ENCODE data around the gene DDX6. TPM values are rescaled to one million over a fixed set of nuclear protein-coding genes. Genes with fewer than 3 reads are reported as not detected.
"Not testable (repeated sequence)": the region's sequence is repeated elsewhere in the genome, so short reads cannot be mapped to it uniquely, and the experiment has no call there.

Gene DDX6
- total RNA-seq, 4 donors from 2014 or later = 56.1 to 117 (median 86.8) TPM

- Histone ChIP-seq H3K4me3 (no peak overlapping the region), H3K36me3 (peaks cover 0 to 43% (median 16%) of the 10 kb centered on the region in 4 donors)
- 57 to 65% methylated on average over 2 to 3 of the region's 3 CpGs for WGBS, 2 donors (ENCODE audit: low coverage in 1 of 2)
These were observed 22.3 kb downstream of the DDX6 start for GRCh38 chr11:118768690-118769089.

GRCh38 chr11:118766035-118766434 is 24.9 kb downstream of the DDX6 start:
- TF ChIP-seq CTCF (IDR thresholded peaks at IDR 0.05) = no peak
- no peak for TF ChIP-seq POLR2A (IDR thresholded peaks at IDR 0.05)
- no peak for TF ChIP-seq EP300 (IDR thresholded peaks at IDR 0.05; ENCODE audit: low read depth)
- TF ChIP-seq POLR2AphosphoS5 (IDR thresholded peaks at IDR 0.05) = no peak
- DNase-seq = no peak
- Histone ChIP-seq H3K4me3 (no peak overlapping the region), H3K9me3 (no peaks in the 10 kb centered on the region), H3K36me3 (peaks cover 0 to 63% (median 25%) of the 10 kb centered on the region in 4 donors), H3K27ac (no peak overlapping the region), H3K4me1 (peaks cover 0 to 45% (median 17%) of the 10 kb centered on the region in 4 donors), H3K27me3 (no peaks in the 10 kb centered on the region)
- WGBS, 2 donors (ENCODE audit: low coverage in 1 of 2) = 89 to 90% methylated on average over 2 to 4 of the region's 4 CpGs
- in situ Hi-C loops (cut with MboI; ENCODE audit: low pct_ligation_motif_present in 1 of 4, low pct_unique_long_range_greater_than_20kb in 1 of 4, low sequenced_read_pairs in 3 of 4) (no loop called here), intact Hi-C loops (cut with DNase I; ENCODE audit: low total_unique reads) (no loop called here)

More at GRCh38 chr11:118768690-118769089, 22.3 kb downstream of the DDX6 start:
- peaks cover 0 to 72% (median 32%) of the 10 kb centered on the region in 4 donors for H3K4me1 ChIP-seq
- DNase-seq = no peak
- H3K27ac ChIP-seq = peak overlapping the region in 1 of 4 donors; percentile 18
- TF ChIP-seq CTCF (IDR thresholded peaks at IDR 0.05) (no peak), POLR2A (IDR thresholded peaks at IDR 0.05) (no peak), POLR2AphosphoS5 (IDR thresholded peaks at IDR 0.05) (no peak)
- in situ Hi-C loops (cut with MboI; ENCODE audit: low pct_ligation_motif_present in 1 of 4, low pct_unique_long_range_greater_than_20kb in 1 of 4, low sequenced_read_pairs in 3 of 4) = no loop called here
- H3K27me3 ChIP-seq = no peaks in the 10 kb centered on the region
- H3K9me3 ChIP-seq = no peaks in the 10 kb centered on the region
- intact Hi-C loops (cut with DNase I; ENCODE audit: low total_unique reads) = no loop called here

- H3K9me3 ChIP-seq; H3K4me3 ChIP-seq; DNase-seq; in situ Hi-C loops (cut with MboI; ENCODE audit: low pct_ligation_motif_present in 1 of 4, low pct_unique_long_range_greater_than_20kb in 1 of 4, low sequenced_read_pairs in 3 of 4); intact Hi-C loops (cut with DNase I; ENCODE audit: low total_unique reads); H3K27ac ChIP-seq; H3K27me3 ChIP-seq: not testable (repeated sequence)
- TF ChIP-seq CTCF (IDR thresholded peaks at IDR 0.05) = peak in 1 of 5 experiments; percentile 13
- 87 to 100% methylated on average over 2 to 6 of the region's 6 CpGs for WGBS, 2 donors (ENCODE audit: low coverage in 1 of 2)
- H3K36me3 ChIP-seq = peaks cover 0 to 72% (median 31%) of the 10 kb centered on the region in 4 donors
- peaks cover 0 to 37% (median 14%) of the 10 kb centered on the region in 4 donors for H3K4me1 ChIP-seq
These were observed 25.8 kb downstream of the DDX6 start for GRCh38 chr11:118765095-118765691.

- WGBS, 2 donors (ENCODE audit: low coverage in 1 of 2) = 59 to 82% methylated on average over 2 of the region's 2 CpGs
- DNase-seq = no peak
- Histone ChIP-seq H3K4me3 (no peak overlapping the region), H3K27ac (no peak overlapping the region), H3K36me3 (peaks cover 0 to 86% (median 41%) of the 10 kb centered on the region in 4 donors), H3K9me3 (no peaks in the 10 kb centered on the region), H3K4me1 (peaks cover 0 to 15% (median 2%) of the 10 kb centered on the region in 4 donors), H3K27me3 (no peaks in the 10 kb centered on the region)
- TF ChIP-seq EP300 (IDR thresholded peaks at IDR 0.05; ENCODE audit: low read depth) = no peak
- TF ChIP-seq POLR2A (IDR thresholded peaks at IDR 0.05) = no peak
- TF ChIP-seq CTCF (IDR thresholded peaks at IDR 0.05) = no peak
- no peak for TF ChIP-seq POLR2AphosphoS5 (IDR thresholded peaks at IDR 0.05)
- in situ Hi-C loops (cut with MboI; ENCODE audit: low pct_ligation_motif_present in 1 of 4, low pct_unique_long_range_greater_than_20kb in 1 of 4, low sequenced_read_pairs in 3 of 4) (no loop called here), intact Hi-C loops (cut with DNase I; ENCODE audit: low total_unique reads) (no loop called here)
These were observed 27.9 kb downstream of the DDX6 start for GRCh38 chr11:118763041-118763440.

- H3K27me3 ChIP-seq; H3K4me1 ChIP-seq; H3K27ac ChIP-seq; in situ Hi-C loops (cut with MboI; ENCODE audit: low pct_ligation_motif_present in 1 of 4, low pct_unique_long_range_greater_than_20kb in 1 of 4, low sequenced_read_pairs in 3 of 4); intact Hi-C loops (cut with DNase I; ENCODE audit: low total_unique reads); DNase-seq; H3K4me3 ChIP-seq; H3K9me3 ChIP-seq: not testable (repeated sequence)
- WGBS, 2 donors (ENCODE audit: low coverage in 1 of 2) = 94 to 96% methylated on average over 10 of the region's 10 CpGs
- peaks cover 0 to 86% (median 41%) of the 10 kb centered on the region in 4 donors for H3K36me3 ChIP-seq
These were observed 29.0 kb downstream of the DDX6 start for GRCh38 chr11:118761981-118762380.
